ENCODE results near the gene C3orf70. TPM values are rescaled to one million over a fixed set of nuclear protein-coding genes. Genes with fewer than 3 reads are reported as not detected.

C3orf70 gene
- total and polyA plus RNA-seq, 2 of the 8 experiments (the other 6 are each of a cell fraction or from before 2014, with no cell fraction given), result 1.7 to 2.0 TPM

GRCh38 chr3:185067173-185067572, 85.7 kb downstream of the C3orf70 start:
- Histone ChIP-seq H2BK5ac (ENCODE audit: low read depth, low read length) (no peak overlapping the region), H3K27me3 (replicated peaks in 1 of 4; ENCODE audit: control insufficient read depth in 3 of 4, extremely low read depth in 1 of 4, insufficient read depth in 3 of 4, low read length in 3 of 4) (no peaks in the 10 kb centered on the region), H2BK20ac (ENCODE audit: low read length) (no peak overlapping the region), H2BK15ac (ENCODE audit: low read length) (no peak overlapping the region), H4K8ac (ENCODE audit: extremely low read depth, insufficient read depth, low read length) (no peak overlapping the region), H3K79me2 (ENCODE audit: control insufficient read depth in 1 of 2, insufficient read depth in 2 of 2, low read length in 2 of 2) (no peaks in the 10 kb centered on the region), H3K4me3 (ENCODE audit: extremely low read depth in 1 of 4, insufficient read depth in 2 of 4, low read depth in 3 of 4, low read length in 4 of 4) (no peak overlapping the region), H3K9me3 (ENCODE audit: insufficient read depth in 2 of 2, low read depth in 1 of 2, low read length in 1 of 2) (no peaks in the 10 kb centered on the region), H3K18ac (ENCODE audit: extremely low read depth, low read length) (no peak overlapping the region), H4K5ac (ENCODE audit: insufficient read length, low read depth, low read length) (no peak overlapping the region), H3K79me1 (ENCODE audit: low read depth, low read length) (no peaks in the 10 kb centered on the region), H3K27ac (ENCODE audit: low read depth, low read length) (no peak overlapping the region), H3K23me2 (ENCODE audit: low read depth, low read length) (no peaks in the 10 kb centered on the region), H4K91ac (replicated peaks; ENCODE audit: insufficient read length, low read length) (no peak overlapping the region), H3K36me3 (ENCODE audit: control insufficient read depth in 2 of 4, insufficient read depth in 4 of 4, low read length in 3 of 4) (no peaks in the 10 kb centered on the region), H3K14ac (ENCODE audit: insufficient read length) (no peak overlapping the region), H2BK12ac (ENCODE audit: low read depth, low read length) (no peak overlapping the region), H4K20me1 (replicated peaks in 1 of 2; ENCODE audit: control insufficient read depth in 1 of 2, insufficient read depth in 2 of 2, low read length in 2 of 2) (no peaks in the 10 kb centered on the region), H2BK120ac (replicated peaks; ENCODE audit: low read depth, low read length) (no peak overlapping the region), H2AK5ac (ENCODE audit: low read depth, low read length) (no peak overlapping the region), H3K9ac (replicated peaks in 1 of 4; ENCODE audit: extremely low read depth in 1 of 4, low read depth in 3 of 4, low read length in 3 of 4) (no peak overlapping the region), H3K4ac (replicated peaks; ENCODE audit: insufficient read length, low read depth, low read length) (no peak overlapping the region), H3K23ac (ENCODE audit: insufficient read length) (no peak overlapping the region), H3K56ac (replicated peaks; ENCODE audit: insufficient read length, low read depth, low read length) (no peak overlapping the region), H3K4me2 (ENCODE audit: insufficient read depth in 1 of 2, low read depth in 2 of 2, low read length in 2 of 2) (no peak overlapping the region), H3K4me1 (replicated peaks in 1 of 4; ENCODE audit: control insufficient read depth in 3 of 4, insufficient read depth in 4 of 4, low read length in 3 of 4) (peaks cover 0 to 12% (median 6%) of the 10 kb centered on the region in 4 experiments; a peak in 6 of 7 replicates), H2AFZ (ENCODE audit: low read length) (no peak overlapping the region)
- DNase-seq (ENCODE audit: low read depth in 1 of 2, low spot score in 2 of 2) (peak in 1 of 2 experiments; percentile 29), FAIRE-seq (no peak)
- ChIA-PET POLR2A (ENCODE audit: partially characterized antibody) (interaction anchor here (0.6 kb wide), 1 partner anchor 8 kb away, joined by 3 read pairs; no protein-coding TSS in a partner anchor), CTCF (ENCODE audit: partially characterized antibody) (interaction anchor here (1.2 to 10.4 kb wide), 5 partner anchors 10 to 203 kb away, joined by 3 to 97 read pairs (median 5); no protein-coding TSS in a partner anchor)
- TF ChIP-seq RAD21 (IDR thresholded peaks at IDR 0.05 in 1 of 2, conservative IDR thresholded peaks at IDR 0.05 in 1 of 2; ENCODE audit: low read depth in 2 of 2, low read length in 2 of 2), result no peak
- no peak for TF ChIP-seq CTBP2 (IDR thresholded peaks at IDR 0.05; ENCODE audit: borderline replicate concordance, insufficient read depth, insufficient read length, low read length)
- no peak for TF ChIP-seq SIN3A (conservative IDR thresholded peaks at IDR 0.05 in 1 of 2, IDR thresholded peaks at IDR 0.05 in 1 of 2; ENCODE audit: low read depth in 1 of 2, low read length in 2 of 2)
- TF ChIP-seq CBX5 (IDR thresholded peaks at IDR 0.05; ENCODE audit: low read depth, low read length), result no peak
- TF ChIP-seq CEBPB (IDR thresholded peaks at IDR 0.05; ENCODE audit: low read depth, low read length), result peak; percentile 30; the same call in 1 of the 2 replicates
- no peak for TF ChIP-seq BCL11A (IDR thresholded peaks at IDR 0.05; ENCODE audit: low read depth in 2 of 2, low read length in 2 of 2)
- 92% methylated on average over 11 of the region's 11 CpGs; no CpG with 5 or more reads in 1 of the 2 experiments for WGBS, 2 experiments (ENCODE audit: extremely low coverage in 1 of 2, insufficient coverage in 1 of 2, insufficient read length in 1 of 2, insufficient replicate concordance in 2 of 2, low coverage in 1 of 2, low lambda C conversion rate in 2 of 2, missing lambda C conversion rate in 1 of 2)
